SK-N-SH (cell line): Measurements from ENCODE around the gene LIPE.

Source experiments
- CTCF ChIP-seq: fragments of 200-600 bp; sonication (generic); IDR thresholded peaks from 2 replicates; pipeline ENCODE4 v1.6.1; 2017; ENCODE audit warnings: antibody characterized with exemption, mild to moderate bottlenecking, moderate library complexity
- EP300 ChIP-seq, 2 experiments: IDR thresholded peaks; 2 replicates each; pipeline versions ENCODE4 v1.4.0 to v1.6.1; 2012; ENCODE audit warnings: borderline replicate concordance in 1 of 2, low read depth in 1 of 2, low read length in 1 of 2
- GATA2 ChIP-seq: sonication (generic); formaldehyde crosslinking; IDR thresholded peaks from 2 replicates; pipeline ENCODE4 v1.5.0; 2020; ENCODE audit warnings: mild to moderate bottlenecking, missing genetic modification reagents
- JUND ChIP-seq: IDR thresholded peaks from 2 replicates; pipeline ENCODE4 v1.4.0; 2012
- RCOR1 ChIP-seq: fragments of 150-350 bp; IDR thresholded peaks from 2 replicates; pipeline ENCODE4 v1.6.1; 2017; ENCODE audit warnings: antibody characterized with exemption, low read length
- USF1 ChIP-seq: IDR thresholded peaks from 2 replicates; pipeline ENCODE4 v1.4.0; 2012; ENCODE audit warnings: low read depth, borderline replicate concordance

GRCh38 chr19:42400404-42400803, 26.8 kb downstream of the LIPE start:
- TF ChIP-seq RCOR1 (no peak), CTCF (no peak), EP300 (IDR thresholded peaks at IDR 0.05; ENCODE audit: borderline replicate concordance in 1 of 2, low read depth in 1 of 2, low read length in 1 of 2) (no peak), USF1 (no peak), GATA2 (no peak), JUND (no peak)
